HEK293 (cell line): Measurements from ENCODE around the gene CDK11B.

ENCODE experiments used
- MYNN ChIP-seq: fragments of 450-650 bp; formaldehyde crosslinking; IDR thresholded peaks from 2 replicates; pipeline ENCODE4 v1.5.1; 2016; ENCODE audit warnings: missing biosample characterization, missing genetic modification characterization, borderline replicate concordance
- ZBTB7A ChIP-seq: fragments of 450-650 bp; formaldehyde crosslinking; IDR thresholded peaks from 2 replicates; pipeline ENCODE4 v1.5.1; 2016; ENCODE audit warnings: low read depth, missing biosample characterization, missing genetic modification characterization
- ZBTB8A ChIP-seq: fragments of 450-650 bp; formaldehyde crosslinking; IDR thresholded peaks from 2 replicates; pipeline ENCODE4 v1.5.1; 2016; ENCODE audit warnings: missing biosample characterization, missing genetic modification characterization
- ZNF138 ChIP-seq: fragments of 450-650 bp; formaldehyde crosslinking; IDR thresholded peaks from 2 replicates; pipeline ENCODE4 v1.5.1; 2016; ENCODE audit warnings: missing biosample characterization, missing genetic modification characterization, borderline replicate concordance
- ZNF211 ChIP-seq: fragments of 450-650 bp; formaldehyde crosslinking; IDR thresholded peaks from 2 replicates; pipeline ENCODE4 v1.5.1; 2016; ENCODE audit warnings: low read depth, missing biosample characterization, missing genetic modification characterization
- ZNF248 ChIP-seq: fragments of 450-650 bp; formaldehyde crosslinking; IDR thresholded peaks from 2 replicates; pipeline ENCODE4 v1.5.1; 2017; ENCODE audit warnings: missing biosample characterization, missing genetic modification characterization
- TF ChIP-seq, protein P1 (sequence below): fragments of 450-650 bp; formaldehyde crosslinking; IDR thresholded peaks from 2 replicates; pipeline ENCODE4 v1.5.1; 2016; ENCODE audit warnings: missing biosample characterization, missing genetic modification characterization
- TF ChIP-seq, protein P2 (sequence below): fragments of 450-650 bp; formaldehyde crosslinking; IDR thresholded peaks from 2 replicates; pipeline ENCODE4 v1.5.1; 2016; ENCODE audit warnings: missing biosample characterization, missing genetic modification characterization

DNA sequence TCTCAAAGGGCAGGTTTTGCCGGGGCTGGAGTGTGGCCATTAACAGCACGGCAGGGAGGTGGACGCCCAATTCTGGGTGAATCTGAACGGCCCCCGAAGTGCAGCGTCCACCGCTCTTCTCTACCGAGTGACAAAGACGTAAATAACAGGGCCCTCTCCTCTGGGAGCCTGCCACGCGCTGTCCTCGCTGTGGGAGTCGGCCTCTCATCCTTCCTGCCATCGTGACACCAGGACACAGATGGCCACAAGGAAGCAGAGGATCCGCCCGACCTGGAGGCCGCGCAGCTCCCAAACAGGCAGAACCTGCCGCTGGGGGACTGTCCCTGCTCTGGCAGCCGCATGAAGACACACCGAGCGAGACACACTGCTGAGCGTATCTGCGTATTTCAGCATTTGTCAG, 12.1 kb upstream of the CDK11B start:
- TF ChIP-seq, protein P1, sequence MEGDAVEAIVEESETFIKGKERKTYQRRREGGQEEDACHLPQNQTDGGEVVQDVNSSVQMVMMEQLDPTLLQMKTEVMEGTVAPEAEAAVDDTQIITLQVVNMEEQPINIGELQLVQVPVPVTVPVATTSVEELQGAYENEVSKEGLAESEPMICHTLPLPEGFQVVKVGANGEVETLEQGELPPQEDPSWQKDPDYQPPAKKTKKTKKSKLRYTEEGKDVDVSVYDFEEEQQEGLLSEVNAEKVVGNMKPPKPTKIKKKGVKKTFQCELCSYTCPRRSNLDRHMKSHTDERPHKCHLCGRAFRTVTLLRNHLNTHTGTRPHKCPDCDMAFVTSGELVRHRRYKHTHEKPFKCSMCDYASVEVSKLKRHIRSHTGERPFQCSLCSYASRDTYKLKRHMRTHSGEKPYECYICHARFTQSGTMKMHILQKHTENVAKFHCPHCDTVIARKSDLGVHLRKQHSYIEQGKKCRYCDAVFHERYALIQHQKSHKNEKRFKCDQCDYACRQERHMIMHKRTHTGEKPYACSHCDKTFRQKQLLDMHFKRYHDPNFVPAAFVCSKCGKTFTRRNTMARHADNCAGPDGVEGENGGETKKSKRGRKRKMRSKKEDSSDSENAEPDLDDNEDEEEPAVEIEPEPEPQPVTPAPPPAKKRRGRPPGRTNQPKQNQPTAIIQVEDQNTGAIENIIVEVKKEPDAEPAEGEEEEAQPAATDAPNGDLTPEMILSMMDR (tag by site-specific recombination): no peak
- TF ChIP-seq ZBTB7A (tag by site-specific recombination) (no peak), ZBTB8A (tag by site-specific recombination) (no peak), MYNN (no peak), ZNF248 (tag by site-specific recombination) (no peak), ZNF138 (tag by site-specific recombination) (no peak), ZNF211 (tag by site-specific recombination) (no peak)
- TF ChIP-seq, protein P2, sequence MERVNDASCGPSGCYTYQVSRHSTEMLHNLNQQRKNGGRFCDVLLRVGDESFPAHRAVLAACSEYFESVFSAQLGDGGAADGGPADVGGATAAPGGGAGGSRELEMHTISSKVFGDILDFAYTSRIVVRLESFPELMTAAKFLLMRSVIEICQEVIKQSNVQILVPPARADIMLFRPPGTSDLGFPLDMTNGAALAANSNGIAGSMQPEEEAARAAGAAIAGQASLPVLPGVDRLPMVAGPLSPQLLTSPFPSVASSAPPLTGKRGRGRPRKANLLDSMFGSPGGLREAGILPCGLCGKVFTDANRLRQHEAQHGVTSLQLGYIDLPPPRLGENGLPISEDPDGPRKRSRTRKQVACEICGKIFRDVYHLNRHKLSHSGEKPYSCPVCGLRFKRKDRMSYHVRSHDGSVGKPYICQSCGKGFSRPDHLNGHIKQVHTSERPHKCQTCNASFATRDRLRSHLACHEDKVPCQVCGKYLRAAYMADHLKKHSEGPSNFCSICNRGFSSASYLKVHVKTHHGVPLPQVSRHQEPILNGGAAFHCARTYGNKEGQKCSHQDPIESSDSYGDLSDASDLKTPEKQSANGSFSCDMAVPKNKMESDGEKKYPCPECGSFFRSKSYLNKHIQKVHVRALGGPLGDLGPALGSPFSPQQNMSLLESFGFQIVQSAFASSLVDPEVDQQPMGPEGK (tag by site-specific recombination): no peak
